NB4 (cell line): Measurements from ENCODE around the gene COL24A1.

Experiments
- POLR2A ChIP-seq: IDR thresholded peaks from 2 replicates; pipeline ENCODE4 v1.6.1; 2011; ENCODE audit warnings: mild to moderate bottlenecking; ENCODE audit not compliant: insufficient read length; ENCODE audit errors: extremely low read depth
- TF ChIP-seq, protein P1 (sequence below): IDR thresholded peaks from one replicate; pipeline ENCODE4 v1.5.1; 2012; ENCODE audit warnings: low read depth, low read length

DNA sequence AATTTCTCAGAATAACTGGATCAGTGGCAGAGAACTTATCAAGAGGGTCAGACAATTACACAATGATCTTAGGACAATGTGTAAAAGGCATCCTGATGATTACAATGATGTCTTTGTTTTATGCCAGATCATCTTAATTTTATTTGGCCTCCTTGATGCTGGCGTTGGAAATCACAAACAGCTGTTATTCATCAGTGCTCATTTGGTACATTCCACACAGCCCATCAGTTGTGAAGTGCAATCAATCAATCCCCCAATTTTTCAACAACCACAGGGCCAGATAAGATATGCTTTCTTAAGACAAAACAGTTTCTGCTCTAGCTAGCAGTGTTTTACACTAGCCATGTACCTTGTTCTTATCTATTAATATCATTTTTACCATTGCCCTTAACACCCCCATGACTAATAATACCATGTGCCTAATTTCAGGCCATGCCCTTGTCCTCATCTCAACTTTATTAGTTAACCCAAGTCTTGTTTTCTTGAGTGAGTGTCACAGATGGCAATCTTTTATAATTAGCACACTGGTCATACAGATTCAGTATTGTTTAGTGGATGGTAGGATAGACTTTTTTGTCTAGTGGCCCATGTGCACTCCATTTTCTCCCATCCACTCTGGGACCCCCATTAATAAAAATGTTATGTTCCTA lies 40.8 kb upstream of the COL24A1 start:
- TF ChIP-seq, protein P1, sequence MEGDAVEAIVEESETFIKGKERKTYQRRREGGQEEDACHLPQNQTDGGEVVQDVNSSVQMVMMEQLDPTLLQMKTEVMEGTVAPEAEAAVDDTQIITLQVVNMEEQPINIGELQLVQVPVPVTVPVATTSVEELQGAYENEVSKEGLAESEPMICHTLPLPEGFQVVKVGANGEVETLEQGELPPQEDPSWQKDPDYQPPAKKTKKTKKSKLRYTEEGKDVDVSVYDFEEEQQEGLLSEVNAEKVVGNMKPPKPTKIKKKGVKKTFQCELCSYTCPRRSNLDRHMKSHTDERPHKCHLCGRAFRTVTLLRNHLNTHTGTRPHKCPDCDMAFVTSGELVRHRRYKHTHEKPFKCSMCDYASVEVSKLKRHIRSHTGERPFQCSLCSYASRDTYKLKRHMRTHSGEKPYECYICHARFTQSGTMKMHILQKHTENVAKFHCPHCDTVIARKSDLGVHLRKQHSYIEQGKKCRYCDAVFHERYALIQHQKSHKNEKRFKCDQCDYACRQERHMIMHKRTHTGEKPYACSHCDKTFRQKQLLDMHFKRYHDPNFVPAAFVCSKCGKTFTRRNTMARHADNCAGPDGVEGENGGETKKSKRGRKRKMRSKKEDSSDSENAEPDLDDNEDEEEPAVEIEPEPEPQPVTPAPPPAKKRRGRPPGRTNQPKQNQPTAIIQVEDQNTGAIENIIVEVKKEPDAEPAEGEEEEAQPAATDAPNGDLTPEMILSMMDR, result no peak
- TF ChIP-seq POLR2A, result no peak
